K562 (cell line): Measurements from ENCODE around the gene TTC24. TPM values are rescaled to one million over a fixed set of nuclear protein-coding genes. Genes with fewer than 3 reads are reported as not detected.

Experiments
- CAMTA2 ChIP-seq: fragments of 250-450 bp; sonication (Bioruptor Pico); conservative IDR thresholded peaks from 2 replicates; pipeline ENCODE4 v1.5.1; 2022
- CCAR2 ChIP-seq: fragments of 200-400 bp; formaldehyde crosslinking; IDR thresholded peaks from 2 replicates; pipeline ENCODE4 v1.6.1; 2017; ENCODE audit warnings: mild to moderate bottlenecking, low read depth, low read length
- KDM5B ChIP-seq: fragments of 200-600 bp; sonication (generic); IDR thresholded peaks from 2 replicates; pipeline ENCODE4 v1.6.1; 2012; ENCODE audit warnings: low read depth, mild to moderate bottlenecking, moderate library complexity, low read length, control low read depth, inconsistent platforms; ENCODE audit not compliant: insufficient replicate concordance
- TAF15 ChIP-seq: fragments of 200-400 bp; formaldehyde crosslinking; IDR thresholded peaks from 2 replicates; pipeline ENCODE4 v1.6.1; 2017; ENCODE audit warnings: mild to moderate bottlenecking, low read depth, low read length, moderate library complexity
- ZFX ChIP-seq: sonication (generic); formaldehyde crosslinking; IDR thresholded peaks from 2 replicates; pipeline ENCODE4 v1.8.0; 2022; ENCODE audit warnings: mild to moderate bottlenecking, missing genetic modification reagents, moderate library complexity
- polyA plus RNA-seq, 8 experiments: library from polyadenylated mRNA; depleted of rRNA in 4 of 8; stranded (reverse) in 5 of 8; unstranded in 3 of 8; fragments of >200 nt; fragmentation: Nextera tagmentation in 2 of 8; fragmentation: Illumina TruSeq in 1 of 8; extraction: Ambion mirVana in 2 of 8; extraction: Trizol in 1 of 8; gene quantifications; 2 replicates each; pipeline versions ENCODE4 v1.2.1 to v1.2.3, GENCODE V29; 2011 to 2014; ENCODE audit warnings: inconsistent platforms in 1 of 8, missing spikeins in 1 of 8
- total RNA-seq, 7 experiments: library from RNA; depleted of rRNA in 6 of 7; stranded (reverse); fragments of >200 nt in 6 of 7; fragmentation: Illumina TruSeq in 2 of 7; extraction: Trizol in 2 of 7; gene quantifications; 2 replicates each; pipeline versions ENCODE4 v1.2.1 to v1.2.3, GENCODE V29; 2011 to 2021; ENCODE audit warnings: low replicate concordance in 1 of 7
- TF ChIP-seq, protein P1 (sequence below), 2 experiments: fragments of 450-650 bp; IDR thresholded peaks; 2 replicates each; pipeline ENCODE4 v1.6.1; 2018; ENCODE audit warnings: mild to moderate bottlenecking in 2 of 2, low read depth in 1 of 2; ENCODE audit not compliant: partially characterized antibody in 2 of 2
- TF ChIP-seq, protein P2 (sequence below): fragments of 450-650 bp; IDR thresholded peaks from 2 replicates; pipeline ENCODE4 v1.6.1; 2016; ENCODE audit warnings: borderline replicate concordance
- TF ChIP-seq, protein P3 (sequence below): fragments of 250-450 bp; sonication (Bioruptor Pico); IDR thresholded peaks from 2 replicates; pipeline ENCODE4 v1.8.0; 2021; ENCODE audit warnings: moderate library complexity, mild to moderate bottlenecking, inconsistent platforms
- TF ChIP-seq, protein P4 (sequence below): fragments of 250-450 bp; sonication (Bioruptor Pico); IDR thresholded peaks from 2 replicates; pipeline ENCODE4 v1.5.0; 2021; ENCODE audit warnings: mild to moderate bottlenecking, borderline replicate concordance

Gene TTC24
- total and polyA plus RNA-seq, 9 of the 15 experiments (the other 6 are each of a cell fraction or from before 2014, with no cell fraction given), result not detected

DNA sequence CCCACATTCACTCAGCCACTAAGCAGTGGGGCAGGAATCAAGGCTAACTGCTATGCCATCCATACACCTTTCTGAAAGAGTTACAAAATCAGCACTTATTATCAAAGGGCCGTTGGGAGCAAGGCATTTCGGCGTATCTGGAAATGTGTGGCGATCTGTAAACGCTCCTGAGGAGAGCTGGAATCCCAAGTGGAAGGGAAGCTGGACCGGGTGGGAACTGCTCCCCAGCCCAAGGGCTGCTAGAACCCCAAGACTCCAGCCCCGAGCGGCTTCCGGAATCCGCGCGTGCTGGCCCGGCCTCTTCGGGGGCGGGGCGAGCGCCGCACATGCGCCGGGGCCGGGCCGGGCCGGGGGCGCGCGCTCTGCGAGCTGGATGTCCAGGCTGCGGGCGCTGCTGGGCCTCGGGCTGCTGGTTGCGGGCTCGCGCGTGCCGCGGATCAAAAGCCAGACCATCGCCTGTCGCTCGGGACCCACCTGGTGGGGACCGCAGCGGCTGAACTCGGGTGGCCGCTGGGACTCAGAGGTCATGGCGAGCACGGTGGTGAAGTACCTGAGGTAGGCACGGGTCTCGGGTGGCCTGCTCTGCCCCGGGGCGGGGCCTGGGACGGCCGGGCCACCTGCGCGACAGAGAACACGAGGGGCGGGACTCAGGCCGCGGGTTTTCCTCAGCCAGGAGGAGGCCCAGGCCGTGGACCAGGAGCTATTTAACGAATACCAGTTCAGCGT lies 12.1 kb downstream of the TTC24 start, which contains the start of gene NAXE (continued):
- TF ChIP-seq, protein P1, sequence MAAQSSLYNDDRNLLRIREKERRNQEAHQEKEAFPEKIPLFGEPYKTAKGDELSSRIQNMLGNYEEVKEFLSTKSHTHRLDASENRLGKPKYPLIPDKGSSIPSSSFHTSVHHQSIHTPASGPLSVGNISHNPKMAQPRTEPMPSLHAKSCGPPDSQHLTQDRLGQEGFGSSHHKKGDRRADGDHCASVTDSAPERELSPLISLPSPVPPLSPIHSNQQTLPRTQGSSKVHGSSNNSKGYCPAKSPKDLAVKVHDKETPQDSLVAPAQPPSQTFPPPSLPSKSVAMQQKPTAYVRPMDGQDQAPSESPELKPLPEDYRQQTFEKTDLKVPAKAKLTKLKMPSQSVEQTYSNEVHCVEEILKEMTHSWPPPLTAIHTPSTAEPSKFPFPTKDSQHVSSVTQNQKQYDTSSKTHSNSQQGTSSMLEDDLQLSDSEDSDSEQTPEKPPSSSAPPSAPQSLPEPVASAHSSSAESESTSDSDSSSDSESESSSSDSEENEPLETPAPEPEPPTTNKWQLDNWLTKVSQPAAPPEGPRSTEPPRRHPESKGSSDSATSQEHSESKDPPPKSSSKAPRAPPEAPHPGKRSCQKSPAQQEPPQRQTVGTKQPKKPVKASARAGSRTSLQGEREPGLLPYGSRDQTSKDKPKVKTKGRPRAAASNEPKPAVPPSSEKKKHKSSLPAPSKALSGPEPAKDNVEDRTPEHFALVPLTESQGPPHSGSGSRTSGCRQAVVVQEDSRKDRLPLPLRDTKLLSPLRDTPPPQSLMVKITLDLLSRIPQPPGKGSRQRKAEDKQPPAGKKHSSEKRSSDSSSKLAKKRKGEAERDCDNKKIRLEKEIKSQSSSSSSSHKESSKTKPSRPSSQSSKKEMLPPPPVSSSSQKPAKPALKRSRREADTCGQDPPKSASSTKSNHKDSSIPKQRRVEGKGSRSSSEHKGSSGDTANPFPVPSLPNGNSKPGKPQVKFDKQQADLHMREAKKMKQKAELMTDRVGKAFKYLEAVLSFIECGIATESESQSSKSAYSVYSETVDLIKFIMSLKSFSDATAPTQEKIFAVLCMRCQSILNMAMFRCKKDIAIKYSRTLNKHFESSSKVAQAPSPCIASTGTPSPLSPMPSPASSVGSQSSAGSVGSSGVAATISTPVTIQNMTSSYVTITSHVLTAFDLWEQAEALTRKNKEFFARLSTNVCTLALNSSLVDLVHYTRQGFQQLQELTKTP (IDR thresholded peaks at IDR 0.05; ENCODE audit: low read depth in 1 of 2, partially characterized antibody in 2 of 2), result peak in 1 of 2 experiments; percentile 46
- TF ChIP-seq CAMTA2, result 0 out of 2 replicates have a peak, but pooled peaks have one; percentile 41
- TF ChIP-seq KDM5B, result peak; percentile 93
- peak; percentile 89 for TF ChIP-seq ZFX (CRISPR knock-in tag)
- TF ChIP-seq, protein P2, sequence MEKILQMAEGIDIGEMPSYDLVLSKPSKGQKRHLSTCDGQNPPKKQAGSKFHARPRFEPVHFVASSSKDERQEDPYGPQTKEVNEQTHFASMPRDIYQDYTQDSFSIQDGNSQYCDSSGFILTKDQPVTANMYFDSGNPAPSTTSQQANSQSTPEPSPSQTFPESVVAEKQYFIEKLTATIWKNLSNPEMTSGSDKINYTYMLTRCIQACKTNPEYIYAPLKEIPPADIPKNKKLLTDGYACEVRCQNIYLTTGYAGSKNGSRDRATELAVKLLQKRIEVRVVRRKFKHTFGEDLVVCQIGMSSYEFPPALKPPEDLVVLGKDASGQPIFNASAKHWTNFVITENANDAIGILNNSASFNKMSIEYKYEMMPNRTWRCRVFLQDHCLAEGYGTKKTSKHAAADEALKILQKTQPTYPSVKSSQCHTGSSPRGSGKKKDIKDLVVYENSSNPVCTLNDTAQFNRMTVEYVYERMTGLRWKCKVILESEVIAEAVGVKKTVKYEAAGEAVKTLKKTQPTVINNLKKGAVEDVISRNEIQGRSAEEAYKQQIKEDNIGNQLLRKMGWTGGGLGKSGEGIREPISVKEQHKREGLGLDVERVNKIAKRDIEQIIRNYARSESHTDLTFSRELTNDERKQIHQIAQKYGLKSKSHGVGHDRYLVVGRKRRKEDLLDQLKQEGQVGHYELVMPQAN, result peak; percentile 68; the same call in 1 of the 2 replicates
- TF ChIP-seq, protein P3, sequence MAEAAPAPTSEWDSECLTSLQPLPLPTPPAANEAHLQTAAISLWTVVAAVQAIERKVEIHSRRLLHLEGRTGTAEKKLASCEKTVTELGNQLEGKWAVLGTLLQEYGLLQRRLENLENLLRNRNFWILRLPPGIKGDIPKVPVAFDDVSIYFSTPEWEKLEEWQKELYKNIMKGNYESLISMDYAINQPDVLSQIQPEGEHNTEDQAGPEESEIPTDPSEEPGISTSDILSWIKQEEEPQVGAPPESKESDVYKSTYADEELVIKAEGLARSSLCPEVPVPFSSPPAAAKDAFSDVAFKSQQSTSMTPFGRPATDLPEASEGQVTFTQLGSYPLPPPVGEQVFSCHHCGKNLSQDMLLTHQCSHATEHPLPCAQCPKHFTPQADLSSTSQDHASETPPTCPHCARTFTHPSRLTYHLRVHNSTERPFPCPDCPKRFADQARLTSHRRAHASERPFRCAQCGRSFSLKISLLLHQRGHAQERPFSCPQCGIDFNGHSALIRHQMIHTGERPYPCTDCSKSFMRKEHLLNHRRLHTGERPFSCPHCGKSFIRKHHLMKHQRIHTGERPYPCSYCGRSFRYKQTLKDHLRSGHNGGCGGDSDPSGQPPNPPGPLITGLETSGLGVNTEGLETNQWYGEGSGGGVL (CRISPR knock-in tag), result no peak
- TF ChIP-seq TAF15, result no peak
- TF ChIP-seq, protein P4, sequence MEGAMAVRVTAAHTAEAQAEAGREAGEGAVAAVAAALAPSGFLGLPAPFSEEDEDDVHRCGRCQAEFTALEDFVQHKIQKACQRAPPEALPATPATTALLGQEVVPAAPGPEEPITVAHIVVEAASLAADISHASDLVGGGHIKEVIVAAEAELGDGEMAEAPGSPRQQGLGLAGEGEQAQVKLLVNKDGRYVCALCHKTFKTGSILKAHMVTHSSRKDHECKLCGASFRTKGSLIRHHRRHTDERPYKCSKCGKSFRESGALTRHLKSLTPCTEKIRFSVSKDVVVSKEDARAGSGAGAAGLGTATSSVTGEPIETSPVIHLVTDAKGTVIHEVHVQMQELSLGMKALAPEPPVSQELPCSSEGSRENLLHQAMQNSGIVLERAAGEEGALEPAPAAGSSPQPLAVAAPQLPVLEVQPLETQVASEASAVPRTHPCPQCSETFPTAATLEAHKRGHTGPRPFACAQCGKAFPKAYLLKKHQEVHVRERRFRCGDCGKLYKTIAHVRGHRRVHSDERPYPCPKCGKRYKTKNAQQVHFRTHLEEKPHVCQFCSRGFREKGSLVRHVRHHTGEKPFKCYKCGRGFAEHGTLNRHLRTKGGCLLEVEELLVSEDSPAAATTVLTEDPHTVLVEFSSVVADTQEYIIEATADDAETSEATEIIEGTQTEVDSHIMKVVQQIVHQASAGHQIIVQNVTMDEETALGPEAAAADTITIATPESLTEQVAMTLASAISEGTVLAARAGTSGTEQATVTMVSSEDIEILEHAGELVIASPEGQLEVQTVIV, result no peak
- no peak for TF ChIP-seq CCAR2
